Right atrium auricular region (tissue), 2 donors: ENCODE measurements around the gene TOR3A. TPM values are rescaled to one million over a fixed set of nuclear protein-coding genes. Genes with fewer than 3 reads are reported as not detected.
A peak's percentile ranks its signal among the peaks of the same experiment; 100 is the strongest.

Experiments used
- DNase-seq: peaks from one replicate; pipeline ENCODE4 v3.0.0-alpha.2; 2019; ENCODE audit warnings: low spot score
- H3K27ac ChIP-seq, 2 donors: fragments of 200-600 bp; sonication (generic); 1 replicate in 1 of 2; 2 replicates in 1 of 2; pipeline ENCODE4 v1.5.1; 2016 to 2019
- H3K27me3 ChIP-seq, 2 donors: fragments of 200-600 bp; sonication (generic); one replicate each; pipeline versions ENCODE4 v1.5.1 to v1.6.0; 2017 to 2019
- H3K36me3 ChIP-seq: fragments of 200-600 bp; sonication (generic); one replicate; pipeline ENCODE4 v1.5.1; 2016
- H3K4me1 ChIP-seq, 2 donors: fragments of 200-600 bp; sonication (generic); one replicate each; pipeline versions ENCODE4 v1.5.1 to v1.6.0; 2017 to 2019
- H3K4me3 ChIP-seq, 2 donors: fragments of 200-600 bp; sonication (generic); 1 replicate in 1 of 2; 2 replicates in 1 of 2; pipeline ENCODE4 v1.5.1; 2017 to 2019; ENCODE audit warnings: mild to moderate bottlenecking in 1 of 2, moderate library complexity in 1 of 2
- H3K9me3 ChIP-seq, 2 donors: fragments of 200-600 bp; sonication (generic); one replicate each; pipeline ENCODE4 v1.5.1; 2019
- total RNA-seq, 2 donors: library from RNA; depleted of rRNA; stranded (reverse); fragments of >200 nt; gene quantifications; one replicate each; pipeline ENCODE4 v1.1.0, GENCODE V29; 2016
- TF ChIP-seq, protein P1 (sequence below), 2 donors: fragments of 200-600 bp; sonication (generic); IDR thresholded peaks; one replicate each; pipeline ENCODE4 v1.5.1; 2019; ENCODE audit warnings: antibody characterized with exemption in 2 of 2

The TOR3A gene
- total RNA-seq, 2 donors from 2014 or later = 14.3 to 19.7 TPM

DNA sequence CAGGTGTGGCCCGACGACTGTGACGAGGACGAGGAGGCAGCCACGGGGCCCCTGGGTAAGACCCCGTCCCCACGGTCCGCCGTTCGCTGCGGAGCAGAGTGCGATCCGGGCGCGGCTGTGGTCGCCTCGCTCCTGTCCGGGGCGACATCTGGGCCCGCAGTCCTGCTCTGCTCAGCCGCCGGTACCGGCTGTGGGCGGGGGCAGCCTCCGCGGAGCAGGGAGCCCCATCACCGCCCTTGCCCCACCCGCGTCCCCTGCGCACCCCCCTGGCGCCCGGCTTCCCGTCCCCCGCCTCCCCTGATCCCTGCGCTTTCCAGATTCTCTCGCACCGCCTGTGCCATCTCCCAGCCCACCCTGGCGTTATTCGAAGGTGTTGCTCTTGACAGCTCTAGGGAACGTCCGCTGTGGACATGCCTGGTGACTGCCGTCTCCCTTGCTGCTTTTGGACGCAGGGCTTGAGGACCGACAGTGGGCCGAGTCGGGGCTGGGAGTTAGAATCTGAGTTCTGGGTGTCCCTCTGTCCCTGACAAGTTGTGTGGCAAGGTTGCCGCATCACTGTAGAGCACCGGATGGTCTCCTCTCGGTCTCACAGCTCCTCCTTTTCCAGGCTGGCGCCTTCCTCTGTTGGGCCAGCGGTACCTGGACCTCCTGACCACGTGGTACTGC is 596 bp downstream of the TOR3A start:
- Histone ChIP-seq H3K36me3 (peaks cover 11% of the 10 kb centered on the region), H3K4me3 (peak overlapping the region; percentile 83 to 89), H3K27me3 (no peaks in the 10 kb centered on the region), H3K27ac (peak overlapping the region; percentile 86 to 90), H3K9me3 (no peaks in the 10 kb centered on the region), H3K4me1 (peaks cover 0 to 20% of the 10 kb centered on the region in 2 donors)
- TF ChIP-seq, protein P1, sequence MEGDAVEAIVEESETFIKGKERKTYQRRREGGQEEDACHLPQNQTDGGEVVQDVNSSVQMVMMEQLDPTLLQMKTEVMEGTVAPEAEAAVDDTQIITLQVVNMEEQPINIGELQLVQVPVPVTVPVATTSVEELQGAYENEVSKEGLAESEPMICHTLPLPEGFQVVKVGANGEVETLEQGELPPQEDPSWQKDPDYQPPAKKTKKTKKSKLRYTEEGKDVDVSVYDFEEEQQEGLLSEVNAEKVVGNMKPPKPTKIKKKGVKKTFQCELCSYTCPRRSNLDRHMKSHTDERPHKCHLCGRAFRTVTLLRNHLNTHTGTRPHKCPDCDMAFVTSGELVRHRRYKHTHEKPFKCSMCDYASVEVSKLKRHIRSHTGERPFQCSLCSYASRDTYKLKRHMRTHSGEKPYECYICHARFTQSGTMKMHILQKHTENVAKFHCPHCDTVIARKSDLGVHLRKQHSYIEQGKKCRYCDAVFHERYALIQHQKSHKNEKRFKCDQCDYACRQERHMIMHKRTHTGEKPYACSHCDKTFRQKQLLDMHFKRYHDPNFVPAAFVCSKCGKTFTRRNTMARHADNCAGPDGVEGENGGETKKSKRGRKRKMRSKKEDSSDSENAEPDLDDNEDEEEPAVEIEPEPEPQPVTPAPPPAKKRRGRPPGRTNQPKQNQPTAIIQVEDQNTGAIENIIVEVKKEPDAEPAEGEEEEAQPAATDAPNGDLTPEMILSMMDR (IDR thresholded peaks at IDR 0.05) = no peak
- DNase-seq = peak; percentile 65

DNA sequence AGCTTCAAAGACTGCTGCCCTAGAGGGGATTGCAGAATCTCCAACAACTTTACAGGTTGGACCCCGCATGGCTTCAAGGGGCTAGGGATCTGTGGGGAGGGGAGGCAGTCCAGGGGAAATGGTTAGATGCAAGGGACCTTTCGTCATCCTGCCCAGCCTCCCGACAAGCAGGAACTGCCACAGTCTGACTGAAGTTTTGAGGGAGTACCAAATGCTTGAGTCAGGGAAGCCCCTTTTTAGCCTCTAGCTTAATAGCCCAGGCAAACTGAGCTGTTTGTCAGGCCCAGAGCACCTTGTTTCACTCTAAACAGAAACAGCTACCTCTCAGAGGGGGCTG is 1.1 kb downstream of the TOR3A start:
- H3K9me3 ChIP-seq = no peaks in the 10 kb centered on the region
- H3K4me1 ChIP-seq = peaks cover 0 to 20% of the 10 kb centered on the region in 2 donors
- H3K36me3 ChIP-seq = peaks cover 14% of the 10 kb centered on the region
- DNase-seq = no peak
- H3K27me3 ChIP-seq = no peaks in the 10 kb centered on the region
- TF ChIP-seq, protein P1 (IDR thresholded peaks at IDR 0.05) = no peak
- peak overlapping the region; percentile 86 to 90 for H3K27ac ChIP-seq
- H3K4me3 ChIP-seq = peak overlapping the region; percentile 83 to 89

DNA sequence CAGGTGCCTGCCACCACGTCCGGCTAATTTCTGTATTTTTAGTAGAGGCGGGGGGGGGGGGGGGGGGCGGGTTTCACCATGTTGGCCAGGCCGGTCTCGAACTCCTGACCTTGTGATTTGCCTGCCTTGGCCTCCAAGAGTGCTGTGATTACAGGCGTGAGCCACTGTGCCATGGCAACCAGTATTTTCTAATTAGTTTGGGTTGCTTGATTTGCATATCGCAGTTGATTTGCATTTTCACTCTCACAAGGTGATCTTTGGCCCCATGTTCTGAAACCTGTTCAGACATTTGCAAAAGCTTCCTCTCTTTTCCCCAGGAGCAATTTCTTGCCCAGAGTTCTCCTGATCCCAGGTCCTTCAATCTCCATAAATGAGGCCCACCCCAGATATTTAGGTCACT is 1.7 kb downstream of the TOR3A start:
- DNase-seq = no peak
- TF ChIP-seq, protein P1 (IDR thresholded peaks at IDR 0.05) = no peak
- Histone ChIP-seq H3K27me3 (no peaks in the 10 kb centered on the region), H3K4me1 (peaks cover 0 to 20% of the 10 kb centered on the region in 2 donors), H3K4me3 (no peak overlapping the region), H3K27ac (no peak overlapping the region), H3K36me3 (peaks cover 19% of the 10 kb centered on the region), H3K9me3 (no peaks in the 10 kb centered on the region)

DNA sequence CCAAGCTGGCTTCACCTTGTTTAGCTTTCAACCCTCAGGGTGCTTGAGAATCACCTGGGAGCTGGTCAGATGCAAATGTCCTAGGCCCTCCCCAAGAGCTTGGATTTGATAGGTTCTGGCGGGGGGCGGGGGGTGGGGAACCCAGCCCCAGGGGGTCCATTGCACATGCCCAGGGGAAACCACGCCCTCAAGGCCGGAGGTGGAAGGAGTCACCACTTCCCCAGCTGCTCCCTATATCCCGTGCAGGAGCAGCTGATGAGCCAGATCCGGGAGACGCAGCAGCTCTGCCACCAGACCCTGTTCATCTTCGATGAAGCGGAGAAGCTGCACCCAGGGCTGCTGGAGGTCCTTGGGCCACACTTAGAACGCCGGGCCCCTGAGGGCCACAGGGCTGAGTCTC is 5.8 kb downstream of the TOR3A start:
- no peak overlapping the region for H3K27ac ChIP-seq
- no peaks in the 10 kb centered on the region for H3K9me3 ChIP-seq
- DNase-seq = no peak
- peaks cover 26% of the 10 kb centered on the region for H3K36me3 ChIP-seq
- no peaks in the 10 kb centered on the region for H3K27me3 ChIP-seq
- TF ChIP-seq, protein P1 (IDR thresholded peaks at IDR 0.05) = no peak
- H3K4me3 ChIP-seq = no peak overlapping the region
- H3K4me1 ChIP-seq = peaks cover 0 to 38% of the 10 kb centered on the region in 2 donors

DNA sequence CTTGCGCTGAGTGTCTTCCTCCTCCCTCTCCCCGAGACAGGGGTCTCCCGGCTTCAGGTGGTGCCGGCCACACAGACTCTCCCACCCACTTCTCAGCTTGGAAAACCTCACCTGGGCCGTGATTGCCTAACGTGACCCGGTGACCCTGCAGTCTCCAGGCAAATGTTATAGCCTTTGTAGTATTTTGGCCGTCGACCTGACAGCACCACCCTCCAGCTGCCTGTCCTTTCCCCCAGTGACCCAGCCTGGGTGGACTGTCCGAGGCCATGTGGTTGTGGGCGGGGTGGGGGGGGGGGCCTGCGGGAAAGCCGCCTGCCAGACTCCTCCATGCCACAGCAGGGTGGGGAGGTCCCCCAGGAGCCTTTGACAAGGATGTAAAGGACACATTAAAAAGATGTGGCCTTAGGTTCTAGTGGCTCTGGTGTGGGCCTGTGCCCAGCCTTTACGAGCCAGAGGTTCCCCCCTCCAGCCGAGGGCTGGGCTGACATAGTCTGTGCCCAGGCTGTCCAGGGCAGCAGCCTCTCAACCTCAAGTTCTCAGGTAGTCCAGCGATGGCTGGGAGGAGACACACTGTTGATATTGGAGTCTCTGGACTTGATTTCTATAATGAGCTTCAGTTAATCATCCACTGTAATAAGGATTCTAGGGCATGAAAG is 8.1 kb downstream of the TOR3A start:
- TF ChIP-seq, protein P1 (IDR thresholded peaks at IDR 0.05) = no peak
- DNase-seq = no peak
- no peaks in the 10 kb centered on the region for H3K9me3 ChIP-seq
- peaks cover 36% of the 10 kb centered on the region for H3K36me3 ChIP-seq
- H3K4me3 ChIP-seq = no peak overlapping the region
- peaks cover 0 to 27% of the 10 kb centered on the region in 2 donors for H3K4me1 ChIP-seq
- peak overlapping the region; percentile 37 to 43 for H3K27ac ChIP-seq
- H3K27me3 ChIP-seq = no peaks in the 10 kb centered on the region
